Gastrocnemius medialis (tissue), 4 donors: Measurements from ENCODE around the gene IFI16.

Source experiments
- POLR2A ChIP-seq, 2 donors: fragments of 450-650 bp; IDR thresholded peaks; one replicate each; pipeline ENCODE4 v1.6.1; 2017; ENCODE audit warnings: antibody characterized with exemption in 2 of 2, mild to moderate bottlenecking in 2 of 2, moderate library complexity in 2 of 2
- TF ChIP-seq, protein P1 (sequence below), 5 experiments: fragments of 450-650 bp in 3 of 5; fragments of 200-600 bp in 2 of 5; sonication (generic) in 2 of 5; IDR thresholded peaks in 4 of 5; conservative IDR thresholded peaks in 1 of 5; 1 replicate in 4 of 5; 2 replicates in 1 of 5; pipeline ENCODE4 v1.5.1; 2016 to 2019; ENCODE audit warnings: antibody characterized with exemption in 5 of 5, mild to moderate bottlenecking in 3 of 5, moderate library complexity in 3 of 5

DNA sequence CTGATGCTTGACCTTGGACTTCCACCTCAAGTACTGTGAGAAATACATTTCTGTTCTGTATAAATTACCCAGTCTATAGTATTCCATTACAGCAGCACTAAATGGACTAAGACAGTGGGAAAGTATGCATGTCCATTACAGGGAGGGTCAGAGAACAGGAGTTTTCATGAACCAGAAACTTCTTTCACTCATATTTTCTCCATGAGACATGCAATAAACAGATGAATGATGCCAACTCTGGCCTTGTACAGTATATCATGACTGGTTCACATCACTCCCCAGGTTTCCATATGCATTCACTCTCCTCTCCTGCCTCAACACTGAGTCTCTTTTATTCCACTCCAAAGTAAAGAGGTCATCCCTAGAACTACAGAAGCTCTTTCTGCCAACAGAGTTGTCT lies 4.5 kb upstream of the IFI16 start:
- TF ChIP-seq, protein P1, sequence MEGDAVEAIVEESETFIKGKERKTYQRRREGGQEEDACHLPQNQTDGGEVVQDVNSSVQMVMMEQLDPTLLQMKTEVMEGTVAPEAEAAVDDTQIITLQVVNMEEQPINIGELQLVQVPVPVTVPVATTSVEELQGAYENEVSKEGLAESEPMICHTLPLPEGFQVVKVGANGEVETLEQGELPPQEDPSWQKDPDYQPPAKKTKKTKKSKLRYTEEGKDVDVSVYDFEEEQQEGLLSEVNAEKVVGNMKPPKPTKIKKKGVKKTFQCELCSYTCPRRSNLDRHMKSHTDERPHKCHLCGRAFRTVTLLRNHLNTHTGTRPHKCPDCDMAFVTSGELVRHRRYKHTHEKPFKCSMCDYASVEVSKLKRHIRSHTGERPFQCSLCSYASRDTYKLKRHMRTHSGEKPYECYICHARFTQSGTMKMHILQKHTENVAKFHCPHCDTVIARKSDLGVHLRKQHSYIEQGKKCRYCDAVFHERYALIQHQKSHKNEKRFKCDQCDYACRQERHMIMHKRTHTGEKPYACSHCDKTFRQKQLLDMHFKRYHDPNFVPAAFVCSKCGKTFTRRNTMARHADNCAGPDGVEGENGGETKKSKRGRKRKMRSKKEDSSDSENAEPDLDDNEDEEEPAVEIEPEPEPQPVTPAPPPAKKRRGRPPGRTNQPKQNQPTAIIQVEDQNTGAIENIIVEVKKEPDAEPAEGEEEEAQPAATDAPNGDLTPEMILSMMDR (IDR thresholded peaks at IDR 0.05 in 4 of 5, conservative IDR thresholded peaks at IDR 0.05 in 1 of 5), result no peak
- no peak for TF ChIP-seq POLR2A (IDR thresholded peaks at IDR 0.05)
